GM12864 (cell line): Measurements from ENCODE around the gene AGPAT4.

Source experiments
- DNase-seq: peaks from one replicate; pipeline ENCODE4 v3.0.0-alpha.2; 2011; ENCODE audit warnings: low read depth
- H3K4me3 ChIP-seq: 2 replicates; pipeline ENCODE4 v1.5.1; 2011; ENCODE audit warnings: mild to moderate bottlenecking, low read depth, low read length, control low read depth
- TF ChIP-seq, protein P1 (sequence below): IDR thresholded peaks from 2 replicates; pipeline ENCODE4 v1.5.1; 2011; ENCODE audit warnings: low read depth, mild to moderate bottlenecking, moderate library complexity, low read length, control low read depth, inconsistent platforms; ENCODE audit errors: missing control alignments

The AGPAT4 gene

DNA sequence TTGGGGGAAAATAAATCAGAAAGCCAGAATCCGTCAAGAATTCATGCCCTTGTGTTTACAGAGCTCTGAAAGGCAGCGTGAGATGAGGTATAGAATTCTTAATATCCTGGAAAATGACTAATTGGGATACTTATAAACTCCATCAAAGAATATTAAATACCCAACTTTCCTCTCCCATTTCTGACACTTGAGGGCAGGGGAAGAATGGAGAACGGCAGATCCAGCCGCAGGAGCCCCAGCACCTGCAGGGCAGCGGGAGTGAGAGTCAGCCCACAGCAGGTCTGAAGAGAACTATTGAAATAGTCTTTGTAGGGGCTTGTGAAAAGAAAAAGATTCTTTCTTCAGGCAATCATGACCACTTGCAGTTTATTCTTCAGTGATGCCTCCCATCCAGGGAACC, 107.2 kb downstream of the AGPAT4 start:
- TF ChIP-seq, protein P1, sequence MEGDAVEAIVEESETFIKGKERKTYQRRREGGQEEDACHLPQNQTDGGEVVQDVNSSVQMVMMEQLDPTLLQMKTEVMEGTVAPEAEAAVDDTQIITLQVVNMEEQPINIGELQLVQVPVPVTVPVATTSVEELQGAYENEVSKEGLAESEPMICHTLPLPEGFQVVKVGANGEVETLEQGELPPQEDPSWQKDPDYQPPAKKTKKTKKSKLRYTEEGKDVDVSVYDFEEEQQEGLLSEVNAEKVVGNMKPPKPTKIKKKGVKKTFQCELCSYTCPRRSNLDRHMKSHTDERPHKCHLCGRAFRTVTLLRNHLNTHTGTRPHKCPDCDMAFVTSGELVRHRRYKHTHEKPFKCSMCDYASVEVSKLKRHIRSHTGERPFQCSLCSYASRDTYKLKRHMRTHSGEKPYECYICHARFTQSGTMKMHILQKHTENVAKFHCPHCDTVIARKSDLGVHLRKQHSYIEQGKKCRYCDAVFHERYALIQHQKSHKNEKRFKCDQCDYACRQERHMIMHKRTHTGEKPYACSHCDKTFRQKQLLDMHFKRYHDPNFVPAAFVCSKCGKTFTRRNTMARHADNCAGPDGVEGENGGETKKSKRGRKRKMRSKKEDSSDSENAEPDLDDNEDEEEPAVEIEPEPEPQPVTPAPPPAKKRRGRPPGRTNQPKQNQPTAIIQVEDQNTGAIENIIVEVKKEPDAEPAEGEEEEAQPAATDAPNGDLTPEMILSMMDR: no peak
- H3K4me3 ChIP-seq: no peak overlapping the region
- no peak for DNase-seq

DNA sequence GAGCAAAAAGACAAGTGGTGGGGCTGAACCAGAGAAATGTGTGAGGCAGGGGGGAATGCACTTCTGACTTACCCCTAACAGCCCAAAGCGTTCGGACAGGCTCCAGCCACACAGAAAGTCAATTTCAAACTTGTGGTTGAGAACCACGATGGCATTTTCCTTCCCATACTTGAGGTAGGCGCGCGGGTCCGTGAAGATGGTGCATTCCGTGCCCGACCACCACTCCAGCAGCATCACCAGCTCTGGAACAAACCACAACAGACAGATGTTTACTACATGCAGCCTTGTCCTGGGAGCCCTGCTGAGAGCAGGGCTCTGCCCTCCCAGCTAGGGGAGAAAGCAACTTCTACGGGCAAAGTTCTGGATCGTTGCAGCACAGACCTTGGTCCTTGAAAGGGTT, 107.7 kb downstream of the AGPAT4 start:
- TF ChIP-seq, protein P1: no peak
- DNase-seq: no peak
- no peak overlapping the region for H3K4me3 ChIP-seq

DNA sequence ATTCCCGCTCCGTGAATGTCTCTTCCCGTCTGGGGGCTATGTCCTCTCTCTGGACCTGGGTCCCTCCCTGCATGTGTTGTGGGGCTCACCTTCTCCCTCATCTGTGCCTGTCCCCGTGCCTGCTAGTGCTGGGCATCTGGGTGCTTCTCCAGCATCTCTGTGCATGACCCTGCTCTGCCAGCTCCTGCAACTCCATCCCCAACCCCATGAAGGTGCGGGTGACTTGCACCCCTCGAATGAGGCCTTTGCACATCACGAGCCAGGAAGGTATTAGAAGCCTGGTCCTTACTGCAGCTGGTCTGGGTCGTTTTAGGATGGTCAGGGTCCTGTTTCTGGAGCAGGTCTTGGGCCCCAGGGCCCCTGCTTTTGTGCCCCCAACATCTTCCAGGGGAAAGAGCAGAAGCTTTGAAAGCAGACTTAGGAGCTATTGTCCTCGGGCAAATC, 109.7 kb downstream of the AGPAT4 start:
- TF ChIP-seq, protein P1: no peak
- DNase-seq: no peak
- no peak overlapping the region for H3K4me3 ChIP-seq

DNA sequence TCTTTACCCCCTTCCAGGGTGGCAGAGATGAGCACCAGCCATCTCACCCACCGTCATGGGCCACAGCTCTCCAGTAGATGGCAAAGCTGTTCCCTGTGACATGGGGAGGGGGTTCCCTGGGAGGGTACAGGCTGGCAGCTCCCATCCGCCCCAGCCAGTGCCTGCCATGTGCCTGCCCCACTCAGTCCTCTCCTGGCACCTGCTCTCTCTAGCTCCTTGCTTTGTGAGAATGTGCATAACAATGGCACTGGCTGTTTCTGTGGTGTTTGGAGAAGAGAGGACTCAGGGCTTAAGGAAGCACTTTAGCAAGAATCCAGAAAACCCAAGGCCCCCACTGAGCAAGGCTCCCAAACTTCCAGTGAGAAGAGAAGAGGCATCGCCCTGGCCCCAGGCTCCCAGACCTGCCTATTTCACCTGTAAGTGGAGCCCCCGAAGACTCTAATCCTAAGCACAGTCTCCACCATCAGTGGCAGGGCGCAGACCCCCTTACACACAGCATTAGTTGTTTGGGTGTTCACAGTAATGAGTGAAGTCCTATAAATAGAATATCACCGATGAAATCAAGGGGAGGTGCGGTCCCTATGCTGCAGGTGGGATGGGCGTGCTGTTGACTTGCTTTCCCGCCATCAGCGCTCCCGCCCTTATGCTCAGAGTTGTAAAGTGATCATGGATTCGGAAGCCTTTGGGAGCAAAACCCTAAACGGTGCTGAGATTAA, 110.2 kb downstream of the AGPAT4 start:
- no peak for DNase-seq
- no peak overlapping the region for H3K4me3 ChIP-seq
- TF ChIP-seq, protein P1: no peak

DNA sequence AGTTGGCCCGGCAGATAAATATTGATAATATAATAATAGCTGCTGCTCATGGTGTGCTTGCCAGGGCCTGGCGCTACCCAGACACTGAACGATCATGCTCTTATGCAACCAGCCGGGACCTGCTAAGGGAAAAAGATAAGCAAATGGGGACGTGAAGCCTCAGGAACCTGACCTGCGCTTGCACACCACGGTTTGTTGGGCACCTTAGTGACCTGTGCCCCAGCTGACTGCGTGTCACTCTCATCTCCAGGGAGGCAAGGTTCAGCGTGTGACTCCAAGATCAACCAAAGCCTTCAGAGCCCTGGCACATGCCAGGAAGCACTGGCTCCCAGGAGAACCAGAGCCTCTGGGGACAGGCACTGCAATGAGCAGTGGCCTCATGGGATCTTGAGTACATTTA, 111.1 kb downstream of the AGPAT4 start:
- TF ChIP-seq, protein P1: no peak
- H3K4me3 ChIP-seq: no peak overlapping the region
- no peak for DNase-seq

DNA sequence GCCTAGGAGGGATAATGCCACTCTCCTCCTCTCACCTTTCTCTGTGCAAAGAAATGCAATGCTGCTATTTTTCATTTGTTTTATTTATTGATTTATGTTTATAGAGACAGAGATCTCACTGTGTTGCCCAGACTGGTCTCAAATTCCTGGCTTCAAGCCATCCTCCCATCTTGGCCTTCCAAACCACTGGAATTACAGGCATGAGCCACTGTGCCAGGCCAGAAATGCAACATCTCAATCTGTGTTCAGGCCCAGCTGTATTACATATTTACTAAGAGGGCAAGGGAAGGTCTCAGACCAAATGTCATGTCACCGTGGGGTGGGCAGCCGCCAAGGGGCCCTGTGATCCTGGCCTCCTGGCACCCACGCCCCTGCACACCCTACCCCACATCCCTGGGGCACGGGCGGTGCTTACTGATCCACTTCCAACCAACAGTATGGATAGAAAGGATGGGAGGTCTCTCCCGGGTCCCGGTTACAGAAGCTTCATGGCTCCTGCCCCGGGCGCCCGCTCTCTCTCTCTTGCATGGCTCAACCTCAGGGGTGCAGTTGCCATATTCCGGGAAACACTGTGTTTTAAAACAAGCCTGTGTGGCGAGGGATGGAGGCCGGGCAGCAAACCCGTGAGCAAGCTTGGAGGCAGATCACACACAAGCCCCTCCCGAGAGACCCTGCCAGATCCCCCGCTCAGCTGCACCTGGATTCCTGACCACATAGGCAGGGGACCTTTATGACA, 111.8 kb downstream of the AGPAT4 start:
- no peak for DNase-seq

More for the DNA sequence above, 111.8 kb downstream of the AGPAT4 start:
- no peak overlapping the region for H3K4me3 ChIP-seq
- TF ChIP-seq, protein P1: no peak
